ENCODE results near the gene L1TD1.
"Not testable (repeated sequence)": the region's sequence is repeated elsewhere in the genome, so short reads cannot be mapped to it uniquely, and the experiment has no call there.

L1TD1 gene

DNA sequence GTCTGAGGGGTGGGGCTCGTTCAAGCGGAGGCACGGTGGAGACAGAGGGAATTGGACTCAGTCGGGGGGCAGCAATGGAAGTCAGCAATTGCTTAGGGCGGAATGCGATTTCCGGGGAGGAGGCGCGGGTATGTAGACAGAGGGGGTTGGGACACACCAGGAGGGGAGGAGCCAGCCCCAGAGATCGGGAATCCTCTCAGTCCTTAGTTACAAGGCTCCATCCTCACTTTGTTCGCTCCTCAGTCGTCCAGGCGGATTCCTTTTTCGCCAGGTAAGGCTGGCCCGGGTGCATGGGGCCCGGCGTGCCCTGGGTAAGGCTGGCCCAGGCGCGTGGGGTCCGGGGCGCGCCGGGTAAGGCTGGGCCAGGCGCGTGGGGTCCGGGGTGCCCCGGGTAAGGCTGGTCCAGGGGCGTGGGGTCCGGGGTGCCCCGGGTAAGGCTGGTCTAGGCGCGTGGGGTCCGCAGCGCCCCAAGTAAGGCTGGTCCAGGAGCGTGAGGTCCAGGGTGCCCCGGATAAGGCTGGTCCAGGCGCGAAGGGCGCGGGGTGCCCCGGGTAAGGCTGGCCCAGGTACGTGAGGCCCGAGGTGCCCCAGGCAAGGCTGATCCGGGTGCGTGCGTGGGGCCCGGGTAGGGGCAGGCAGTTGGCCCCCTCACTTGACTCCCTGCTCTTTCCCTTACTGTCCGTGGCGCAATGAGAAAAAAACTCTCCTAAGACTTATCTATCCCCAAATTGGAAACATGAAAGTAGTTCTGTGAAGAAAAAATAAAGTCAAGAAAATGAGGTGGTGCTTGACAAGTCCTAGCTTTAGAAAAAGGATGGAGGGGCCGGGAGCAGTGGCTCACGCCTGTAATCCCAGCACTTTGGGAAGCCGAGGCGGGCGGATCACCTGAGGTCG lies at the start of gene L1TD1:
TSS of gene L1TD1 (plus strand) at position 199 of the 894 bp plus-strand sequence. CDS start 11,780 bp downstream, outside the sequence.
- H3K4me3 ChIP-seq (ENCODE audit: low read length), result no peak within 1 kb of the TSS
- no peak for TF ChIP-seq ZNF274 (IDR thresholded peaks at IDR 0.05; ENCODE audit: low read depth, low read length)

GRCh38 chr1:62159940-62160348 lies 34.7 kb upstream of the L1TD1 start:
- no peak overlapping the region for H3K4me3 ChIP-seq (ENCODE audit: low read length)
- TF ChIP-seq ZNF274 (IDR thresholded peaks at IDR 0.05; ENCODE audit: low read depth, low read length), result no peak

DNA sequence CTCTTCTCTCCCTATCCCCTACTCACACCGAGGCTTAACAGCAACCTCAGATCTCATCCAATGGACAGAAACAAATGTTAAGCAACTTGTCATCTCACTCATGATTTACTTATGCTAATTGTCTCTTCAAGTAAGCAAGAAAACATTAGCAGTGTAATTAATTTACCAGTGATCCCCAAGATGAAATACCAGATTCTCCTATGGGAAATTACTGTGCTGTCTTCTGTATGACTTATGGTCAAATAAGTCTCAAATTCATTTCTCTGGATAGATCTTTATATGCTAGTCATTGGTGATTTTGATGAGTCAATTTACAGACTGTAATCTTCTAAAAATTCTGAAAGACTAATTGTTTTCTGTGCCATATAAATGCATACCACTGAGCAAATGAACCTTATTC lies 32.9 kb upstream of the L1TD1 start:
- TF ChIP-seq ZNF274 (IDR thresholded peaks at IDR 0.05; ENCODE audit: low read depth, low read length), result no peak
- H3K4me3 ChIP-seq (ENCODE audit: low read length), result no peak overlapping the region

- not testable (repeated sequence) for H3K4me3 ChIP-seq (ENCODE audit: low read length)
Observed at GRCh38 chr1:62170380-62170779, 24.3 kb upstream of the L1TD1 start.

GRCh38 chr1:62175568-62176179 lies 19.0 kb upstream of the L1TD1 start:
- no peak overlapping the region for H3K4me3 ChIP-seq (ENCODE audit: low read length)
- TF ChIP-seq ZNF274 (IDR thresholded peaks at IDR 0.05; ENCODE audit: low read depth, low read length), result no peak

DNA sequence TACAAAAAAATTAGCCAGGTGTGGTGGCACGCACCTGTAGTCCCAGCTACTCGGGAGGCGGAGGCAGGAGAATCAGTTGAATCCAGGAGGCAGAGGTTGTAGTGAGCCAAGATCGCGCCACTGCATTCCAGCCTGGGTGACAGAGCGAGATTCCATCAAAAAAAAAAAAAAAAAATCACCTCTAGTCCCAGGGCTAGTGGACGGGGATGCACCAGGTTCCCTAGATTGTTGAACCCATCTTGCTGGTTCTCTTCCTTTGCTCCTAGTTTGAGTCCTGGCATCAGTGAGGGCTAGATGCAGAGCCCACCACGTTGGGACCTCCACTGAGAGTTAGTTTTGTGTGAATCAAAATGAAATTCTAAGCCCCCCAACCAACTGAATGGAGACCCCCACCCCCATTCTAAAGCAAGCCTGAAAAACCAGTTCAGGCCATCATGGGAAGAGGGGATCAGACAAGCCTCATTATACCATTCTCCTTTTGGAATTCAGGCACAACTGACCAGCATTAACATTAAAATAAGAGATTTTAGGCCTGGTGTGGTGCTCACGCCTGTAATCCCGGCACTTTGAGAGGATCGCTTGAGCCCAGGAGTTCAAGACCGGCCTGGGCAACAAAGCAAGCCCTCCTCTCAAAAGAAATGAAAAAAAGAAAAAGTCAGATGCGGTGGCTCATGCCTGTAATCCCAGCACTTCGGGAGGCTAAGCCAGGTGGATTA lies 17.9 kb upstream of the L1TD1 start:
- no peak overlapping the region for H3K4me3 ChIP-seq (ENCODE audit: low read length)
- no peak for TF ChIP-seq ZNF274 (IDR thresholded peaks at IDR 0.05; ENCODE audit: low read depth, low read length)

- no peak for TF ChIP-seq ZNF274 (IDR thresholded peaks at IDR 0.05; ENCODE audit: low read depth, low read length)
- no peak overlapping the region for H3K4me3 ChIP-seq (ENCODE audit: low read length)
Observed at GRCh38 chr1:62177621-62178020, 17.0 kb upstream of the L1TD1 start.

DNA sequence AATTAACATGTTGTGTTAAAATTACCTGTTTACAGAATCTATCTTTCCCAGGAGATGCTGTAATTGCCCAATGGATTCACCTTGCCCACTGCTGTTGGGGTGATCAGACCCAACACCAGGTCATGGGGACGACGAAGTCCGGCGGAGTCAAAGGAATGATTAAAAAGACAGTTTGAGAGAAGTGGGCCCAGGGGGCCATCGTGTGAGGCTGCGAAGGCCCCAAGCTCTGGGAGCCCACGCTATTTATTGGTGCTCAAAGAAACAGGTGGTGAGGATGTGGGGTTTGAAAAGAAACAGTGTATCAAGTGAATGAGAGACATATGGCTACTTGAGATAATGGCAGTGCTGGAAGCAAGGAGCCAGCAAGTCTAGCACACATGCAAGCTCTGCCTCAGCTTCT lies 16.3 kb upstream of the L1TD1 start:
- TF ChIP-seq ZNF274 (IDR thresholded peaks at IDR 0.05; ENCODE audit: low read depth, low read length), result no peak
- H3K4me3 ChIP-seq (ENCODE audit: low read length), result no peak overlapping the region

GRCh38 chr1:62180054-62180453 lies 14.6 kb upstream of the L1TD1 start:
- H3K4me3 ChIP-seq (ENCODE audit: low read length), result not testable (repeated sequence)

GRCh38 chr1:62180639-62181038 lies 14.0 kb upstream of the L1TD1 start:
- TF ChIP-seq ZNF274 (IDR thresholded peaks at IDR 0.05; ENCODE audit: low read depth, low read length), result no peak
- no peak overlapping the region for H3K4me3 ChIP-seq (ENCODE audit: low read length)

DNA sequence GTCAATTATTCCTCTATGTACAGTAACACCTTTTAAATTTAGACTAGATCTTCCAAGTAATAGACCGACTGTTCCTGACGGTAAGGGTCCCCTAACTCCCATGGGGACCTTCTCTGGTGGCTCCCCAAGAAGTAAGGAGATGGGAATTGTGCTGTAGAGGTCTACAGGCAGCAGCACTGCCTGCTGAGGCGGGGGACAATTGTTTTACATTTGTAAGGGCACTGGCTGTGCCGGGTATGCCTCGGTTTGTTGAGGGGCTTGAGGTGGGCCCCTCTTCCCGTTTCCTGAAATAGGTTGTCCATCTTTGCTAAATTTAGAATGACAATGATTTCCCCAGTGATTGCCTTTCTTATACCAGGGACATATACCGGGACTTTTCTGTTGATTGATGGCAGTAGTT lies 13.1 kb upstream of the L1TD1 start:
- no peak for TF ChIP-seq ZNF274 (IDR thresholded peaks at IDR 0.05; ENCODE audit: low read depth, low read length)
- no peak overlapping the region for H3K4me3 ChIP-seq (ENCODE audit: low read length)

DNA sequence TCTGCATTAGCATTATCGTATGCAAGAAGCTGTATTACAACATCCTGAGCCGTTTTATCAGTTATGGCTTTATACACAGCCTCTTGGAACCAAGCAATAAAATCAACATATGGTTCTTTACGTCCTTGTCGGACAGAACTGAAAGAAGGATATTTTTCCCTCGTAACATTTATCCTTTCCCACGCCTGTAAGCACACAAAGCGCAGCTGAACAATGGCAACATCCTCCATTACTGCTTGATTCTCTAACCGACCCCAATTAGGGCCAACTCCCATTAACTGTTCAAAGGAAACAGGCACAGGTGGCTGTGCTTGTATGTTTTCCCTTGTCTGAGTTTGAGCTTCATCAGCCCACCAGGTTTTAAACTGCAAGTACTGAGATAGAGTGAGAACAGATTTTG lies 12.5 kb upstream of the L1TD1 start:
- H3K4me3 ChIP-seq (ENCODE audit: low read length), result not testable (repeated sequence)

DNA sequence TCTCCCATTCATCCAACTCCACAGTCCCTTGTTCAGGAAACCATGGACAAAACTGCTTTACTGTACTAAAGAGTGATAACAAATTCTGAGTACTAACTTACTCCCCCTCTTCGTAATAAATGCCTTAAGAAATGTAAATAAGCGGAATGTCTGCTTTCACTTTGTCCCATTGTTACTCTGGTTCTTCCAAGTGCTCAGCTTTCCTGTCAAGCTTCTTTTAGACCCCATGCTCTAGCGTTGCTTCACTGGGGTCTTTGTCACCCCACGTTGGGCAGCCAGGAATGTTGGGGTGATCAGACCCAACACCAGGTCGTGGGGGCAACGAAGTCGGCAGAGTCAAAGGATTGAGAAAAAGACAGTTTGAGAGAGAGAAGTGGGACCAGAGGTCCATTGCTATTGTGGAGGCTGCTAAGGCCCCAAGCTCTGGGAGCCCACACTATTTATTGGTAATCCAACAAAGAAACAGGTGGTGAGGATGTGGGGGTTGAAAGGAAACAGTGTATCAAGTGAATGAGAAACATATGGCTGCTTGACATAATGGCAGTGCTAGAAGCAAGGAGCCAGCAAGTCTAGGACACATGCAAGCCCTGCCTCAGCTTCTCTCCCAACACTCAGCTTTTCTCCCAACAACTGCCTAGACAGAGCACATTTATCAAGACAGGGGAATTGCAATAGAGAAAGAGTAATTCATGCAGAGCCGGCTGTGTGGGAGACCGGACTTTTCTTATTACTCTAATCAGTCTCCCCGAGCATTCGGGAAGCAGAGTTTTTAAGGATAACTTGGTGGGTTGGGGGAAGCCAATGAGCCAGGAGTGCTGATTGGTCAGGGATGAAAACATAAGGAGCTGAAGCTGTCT lies 11.3 kb upstream of the L1TD1 start:
- H3K4me3 ChIP-seq (ENCODE audit: low read length), result not testable (repeated sequence)

DNA sequence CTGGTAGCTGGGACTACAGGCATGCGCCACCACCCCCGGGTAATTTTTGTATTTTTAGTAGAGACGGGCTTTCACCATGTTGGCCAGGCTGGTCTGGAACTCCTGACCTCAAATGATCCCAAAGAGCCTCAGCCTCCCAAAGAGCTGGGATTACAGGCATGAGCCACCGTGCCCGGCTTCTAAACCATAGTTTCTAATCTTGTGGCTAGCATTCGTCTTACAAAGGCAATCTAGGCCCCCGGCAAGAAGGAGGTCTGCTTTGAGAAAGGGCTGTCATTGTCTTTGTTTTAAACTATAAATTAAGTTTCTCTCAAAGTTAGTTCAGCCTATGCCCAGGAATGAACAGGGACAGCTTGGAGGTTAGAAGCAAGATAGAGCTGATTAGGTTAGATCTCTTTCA lies 10.3 kb upstream of the L1TD1 start:
- no peak for TF ChIP-seq ZNF274 (IDR thresholded peaks at IDR 0.05; ENCODE audit: low read depth, low read length)
- H3K4me3 ChIP-seq (ENCODE audit: low read length), result no peak overlapping the region

- H3K4me3 ChIP-seq (ENCODE audit: low read length), result not testable (repeated sequence)
Observed at GRCh38 chr1:62185233-62185632, 9.4 kb upstream of the L1TD1 start.
